ENCODE measurements around the gene PDE4C. TPM values are rescaled to one million over a fixed set of nuclear protein-coding genes. Genes with fewer than 3 reads are reported as not detected.

The PDE4C gene
- total and polyA plus RNA-seq, 11 donors: 0.16 to 4.6 (median 1.1) TPM; not detected in 1

DNA sequence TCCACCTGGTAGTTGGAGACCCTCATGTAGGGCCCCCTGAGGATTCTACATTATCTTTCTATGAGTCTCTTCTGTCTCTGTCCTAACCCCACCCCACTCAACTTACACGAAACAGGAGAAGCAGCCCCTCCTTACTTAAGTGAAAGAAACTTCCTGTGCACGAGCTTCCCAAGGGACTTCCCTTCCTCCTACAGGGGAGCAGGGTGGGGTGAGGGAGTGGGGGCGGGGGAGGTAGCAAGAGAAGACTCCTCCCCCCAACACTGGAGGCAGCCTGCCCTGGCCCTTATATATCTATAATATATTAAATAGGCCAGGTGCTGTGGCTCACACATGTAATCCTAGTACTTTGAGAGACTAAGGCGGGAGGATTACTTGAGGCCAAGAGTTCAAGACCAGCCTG is 5.5 kb upstream of the PDE4C start:
- H3K4me1 ChIP-seq: peaks cover 0 to 32% (median 6%) of the 10 kb centered on the region in 12 donors
- intact Hi-C loops (cut with DNase I): no loop called here
- no peak for TF ChIP-seq POLR2A (IDR thresholded peaks at IDR 0.05)
- TF ChIP-seq, protein P1, sequence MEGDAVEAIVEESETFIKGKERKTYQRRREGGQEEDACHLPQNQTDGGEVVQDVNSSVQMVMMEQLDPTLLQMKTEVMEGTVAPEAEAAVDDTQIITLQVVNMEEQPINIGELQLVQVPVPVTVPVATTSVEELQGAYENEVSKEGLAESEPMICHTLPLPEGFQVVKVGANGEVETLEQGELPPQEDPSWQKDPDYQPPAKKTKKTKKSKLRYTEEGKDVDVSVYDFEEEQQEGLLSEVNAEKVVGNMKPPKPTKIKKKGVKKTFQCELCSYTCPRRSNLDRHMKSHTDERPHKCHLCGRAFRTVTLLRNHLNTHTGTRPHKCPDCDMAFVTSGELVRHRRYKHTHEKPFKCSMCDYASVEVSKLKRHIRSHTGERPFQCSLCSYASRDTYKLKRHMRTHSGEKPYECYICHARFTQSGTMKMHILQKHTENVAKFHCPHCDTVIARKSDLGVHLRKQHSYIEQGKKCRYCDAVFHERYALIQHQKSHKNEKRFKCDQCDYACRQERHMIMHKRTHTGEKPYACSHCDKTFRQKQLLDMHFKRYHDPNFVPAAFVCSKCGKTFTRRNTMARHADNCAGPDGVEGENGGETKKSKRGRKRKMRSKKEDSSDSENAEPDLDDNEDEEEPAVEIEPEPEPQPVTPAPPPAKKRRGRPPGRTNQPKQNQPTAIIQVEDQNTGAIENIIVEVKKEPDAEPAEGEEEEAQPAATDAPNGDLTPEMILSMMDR (IDR thresholded peaks at IDR 0.05): no peak
- ATAC-seq: peak in 1 of 4 donors; percentile 17
- H3K9me3 ChIP-seq: peaks cover 0 to 12% (median 3%) of the 10 kb centered on the region in 12 donors
- H3K4me3 ChIP-seq: no peak overlapping the region
- 19 to 29% (median 24%) methylated on average over 4 of the region's 4 CpGs for WGBS, 4 donors
- no peak for DNase-seq
- H3K27ac ChIP-seq: no peak overlapping the region
- peaks cover 5 to 74% (median 24%) of the 10 kb centered on the region in 9 donors for H3K27me3 ChIP-seq
- no peaks in the 10 kb centered on the region for H3K36me3 ChIP-seq

DNA sequence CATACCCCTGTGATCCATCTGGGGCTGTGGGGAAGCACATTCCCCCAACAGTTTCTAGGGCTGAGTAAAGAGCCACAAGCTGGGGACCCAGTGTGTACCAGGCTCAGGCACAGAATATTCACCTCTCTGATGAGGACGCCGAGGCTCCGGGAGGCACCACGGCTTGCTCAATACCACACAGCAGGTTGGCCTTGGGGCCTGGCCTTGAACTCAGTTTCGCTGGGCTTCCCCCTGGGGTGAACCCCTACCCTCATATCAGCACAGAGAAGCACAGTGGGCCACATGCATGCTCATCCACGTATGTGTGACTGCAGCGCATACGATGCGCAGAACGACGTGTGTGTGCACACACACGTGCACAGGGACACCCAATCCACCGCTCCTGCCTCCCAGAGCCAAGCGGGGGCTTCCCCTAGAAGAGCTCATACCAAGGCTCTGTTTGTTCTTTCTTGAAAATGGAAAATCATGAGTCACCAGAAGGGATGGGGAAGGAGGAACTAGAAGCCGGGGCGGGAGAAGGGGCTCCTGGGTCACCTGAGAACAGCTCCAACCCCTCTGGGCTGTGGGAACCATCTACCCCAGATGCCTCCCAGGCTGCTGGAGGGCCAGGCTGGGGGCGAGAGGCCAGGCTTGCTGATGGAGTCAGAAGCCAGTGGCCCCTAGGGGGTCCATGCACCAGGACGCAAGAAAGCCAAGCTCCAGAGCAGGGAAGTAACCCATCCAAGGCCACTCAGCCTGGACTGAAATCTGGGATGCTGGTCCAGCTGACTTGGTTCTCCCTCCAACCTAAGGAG is 4.9 kb upstream of the PDE4C start:
- DNase-seq (no peak), ATAC-seq (no peak)
- intact Hi-C loops (cut with DNase I): no loop called here
- Histone ChIP-seq H3K36me3 (no peaks in the 10 kb centered on the region), H3K27ac (no peak overlapping the region), H3K9me3 (peaks cover 0 to 12% (median 3%) of the 10 kb centered on the region in 12 donors), H3K27me3 (peaks cover 5 to 74% (median 24%) of the 10 kb centered on the region in 9 donors), H3K4me1 (peaks cover 0 to 37% (median 10%) of the 10 kb centered on the region in 12 donors), H3K4me3 (no peak overlapping the region)
- no peak for TF ChIP-seq POLR2A (IDR thresholded peaks at IDR 0.05)
- TF ChIP-seq, protein P1 (IDR thresholded peaks at IDR 0.05): no peak
- 32 to 59% (median 53%) methylated on average over 7 to 18 of the region's 18 CpGs for WGBS, 4 donors

DNA sequence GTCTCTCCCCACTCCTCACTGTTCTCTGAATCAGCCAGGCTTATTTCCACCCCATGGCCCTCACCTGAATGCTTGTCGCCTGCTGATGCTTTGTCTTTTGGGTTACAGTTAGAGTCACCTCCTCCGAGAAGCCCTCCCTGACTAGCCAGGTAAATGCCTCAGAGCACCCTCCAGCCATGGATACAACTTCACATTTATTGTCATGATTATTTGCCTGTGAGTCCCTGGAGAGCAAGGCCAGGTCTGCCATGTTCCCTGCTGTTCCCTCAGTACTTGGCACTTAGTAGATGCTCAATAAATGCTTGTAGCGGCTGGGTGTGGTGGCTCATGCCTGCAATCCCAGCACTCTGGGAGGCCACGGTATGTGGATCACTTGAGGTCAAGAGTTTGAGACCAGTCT is 3.7 kb upstream of the PDE4C start:
- ATAC-seq: no peak
- intact Hi-C loops (cut with DNase I): no loop called here

DNA sequence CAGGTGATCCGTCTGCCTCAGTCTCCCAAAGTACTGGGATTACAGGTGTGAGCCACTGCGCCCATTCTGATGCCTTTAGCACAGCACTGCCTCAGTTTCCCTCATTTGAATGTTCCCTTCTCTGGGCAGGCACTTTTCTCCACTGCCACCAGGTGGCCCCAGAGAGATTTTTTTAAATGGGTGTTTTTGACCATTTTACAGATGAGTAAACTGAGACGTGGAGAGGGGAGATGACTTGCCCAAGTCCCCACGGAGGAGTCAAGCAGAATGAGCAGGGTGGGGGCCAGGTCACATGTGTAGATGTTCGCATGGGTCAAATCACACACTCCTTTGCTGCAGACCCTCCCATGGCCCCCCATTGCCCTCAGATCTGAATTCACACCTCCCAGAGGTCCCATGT is 3.2 kb upstream of the PDE4C start:
- peaks cover 12 to 80% (median 29%) of the 10 kb centered on the region in 9 donors for H3K27me3 ChIP-seq
- WGBS, 4 donors: 70 to 80% (median 75%) methylated on average over 5 of the region's 5 CpGs
- no peak for TF ChIP-seq POLR2A (IDR thresholded peaks at IDR 0.05)
- TF ChIP-seq, protein P1 (IDR thresholded peaks at IDR 0.05): peak in 9 of 12 donors; percentile 12 to 41 (median 31)
- H3K9me3 ChIP-seq: peaks cover 0 to 12% (median 3%) of the 10 kb centered on the region in 12 donors
- ATAC-seq: no peak
- no peaks in the 10 kb centered on the region for H3K36me3 ChIP-seq
- H3K27ac ChIP-seq: no peak overlapping the region
- no peak for DNase-seq
- H3K4me3 ChIP-seq: no peak overlapping the region
- intact Hi-C loops (cut with DNase I): no loop called here
- peaks cover 0 to 54% (median 20%) of the 10 kb centered on the region in 12 donors for H3K4me1 ChIP-seq

More for the DNA sequence above, 3.7 kb upstream of the PDE4C start:
- H3K4me1 ChIP-seq: peaks cover 0 to 49% (median 16%) of the 10 kb centered on the region in 12 donors
- DNase-seq: no peak
- H3K9me3 ChIP-seq: peaks cover 0 to 12% (median 3%) of the 10 kb centered on the region in 12 donors
- TF ChIP-seq POLR2A (IDR thresholded peaks at IDR 0.05): no peak
- TF ChIP-seq, protein P1 (IDR thresholded peaks at IDR 0.05): no peak
- 81 to 84% (median 83%) methylated on average over 4 of the region's 4 CpGs for WGBS, 4 donors
- no peak overlapping the region for H3K27ac ChIP-seq
- no peaks in the 10 kb centered on the region for H3K36me3 ChIP-seq
- peaks cover 12 to 81% (median 29%) of the 10 kb centered on the region in 9 donors for H3K27me3 ChIP-seq
- no peak overlapping the region for H3K4me3 ChIP-seq

Measured in heart left ventricle (tissue), 16 donors.